NCI-H2029 (cell line): ENCODE data around the gene RPH3AL.
"Not testable (repeated sequence)": the region's sequence is repeated elsewhere in the genome, so short reads cannot be mapped to it uniquely, and the experiment has no call there.

ENCODE experiments used
- DNase-seq: peaks from one replicate; lab custom pipeline; 2025; lab: John Stamatoyannopoulos, UW

RPH3AL gene

DNA sequence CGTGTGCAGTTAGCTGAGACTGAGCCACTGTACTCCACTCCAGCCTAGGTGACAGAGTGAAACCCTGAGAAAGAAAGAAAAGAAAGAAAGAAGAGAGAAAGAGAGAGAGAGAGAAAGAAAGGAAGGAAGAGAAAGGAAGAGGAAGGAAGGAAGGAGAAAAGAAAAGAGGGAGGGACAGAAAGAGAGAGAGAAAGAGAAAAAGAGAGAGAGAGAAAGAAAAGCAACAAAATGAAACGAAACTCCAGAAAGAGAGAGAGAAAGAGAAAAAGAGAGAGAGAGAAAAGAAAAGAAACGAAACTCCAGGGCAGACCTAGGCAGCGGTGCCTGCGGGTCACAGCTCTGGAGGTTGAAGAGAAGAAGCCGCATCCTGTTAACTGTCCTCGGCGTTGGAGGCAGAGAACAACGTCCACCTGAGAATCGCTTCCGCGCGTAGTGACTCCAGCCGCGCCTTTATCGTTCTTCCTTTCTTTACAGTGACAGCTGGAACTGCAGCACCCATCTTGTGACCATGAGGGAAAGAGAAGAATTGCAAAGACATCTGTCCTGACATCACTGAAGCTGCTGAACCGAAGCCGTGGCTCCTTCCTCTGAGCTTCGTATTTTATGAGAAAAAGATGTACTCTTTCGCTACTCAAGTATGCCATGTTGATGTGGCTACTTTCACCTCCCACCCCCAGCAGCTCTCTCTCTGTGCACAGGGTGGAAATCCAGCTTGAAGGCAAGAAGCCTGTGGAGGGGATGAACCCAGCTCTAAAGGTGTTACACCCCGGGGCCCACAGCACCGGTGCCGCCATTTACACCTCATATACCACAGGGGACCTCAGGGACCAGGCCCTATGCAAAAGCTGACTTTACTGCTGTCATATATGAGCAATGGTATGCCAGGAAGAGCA, 114.3 kb downstream of the RPH3AL start:
- DNase-seq = no peak

DNA sequence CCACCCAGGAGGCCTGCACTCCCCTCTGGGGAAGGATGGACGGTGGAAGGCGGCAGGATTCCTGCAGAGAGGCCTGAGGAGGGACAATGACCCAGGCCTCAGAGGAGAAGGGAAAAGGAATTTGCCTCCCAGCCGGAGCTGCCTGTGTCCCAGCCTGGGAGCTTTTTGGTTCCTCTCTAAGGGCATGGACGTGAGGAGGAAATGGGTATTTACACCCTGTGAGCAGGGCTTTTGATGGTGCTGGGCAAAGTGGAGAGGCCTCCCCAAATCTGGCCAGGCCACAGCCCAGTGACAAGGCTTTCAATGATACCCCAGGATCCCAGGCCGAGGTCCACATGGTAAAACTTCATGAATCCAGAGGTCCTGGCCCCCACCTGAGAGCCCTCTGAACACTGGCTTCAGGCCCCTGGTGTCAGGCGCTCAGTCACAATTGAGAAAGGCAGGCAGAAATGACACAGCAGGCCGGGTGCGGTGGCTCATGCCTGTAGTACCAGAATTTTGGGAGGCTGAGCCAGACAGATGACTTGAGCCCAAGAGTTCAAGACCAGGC, 115.1 kb downstream of the RPH3AL start:
- DNase-seq = no peak

DNA sequence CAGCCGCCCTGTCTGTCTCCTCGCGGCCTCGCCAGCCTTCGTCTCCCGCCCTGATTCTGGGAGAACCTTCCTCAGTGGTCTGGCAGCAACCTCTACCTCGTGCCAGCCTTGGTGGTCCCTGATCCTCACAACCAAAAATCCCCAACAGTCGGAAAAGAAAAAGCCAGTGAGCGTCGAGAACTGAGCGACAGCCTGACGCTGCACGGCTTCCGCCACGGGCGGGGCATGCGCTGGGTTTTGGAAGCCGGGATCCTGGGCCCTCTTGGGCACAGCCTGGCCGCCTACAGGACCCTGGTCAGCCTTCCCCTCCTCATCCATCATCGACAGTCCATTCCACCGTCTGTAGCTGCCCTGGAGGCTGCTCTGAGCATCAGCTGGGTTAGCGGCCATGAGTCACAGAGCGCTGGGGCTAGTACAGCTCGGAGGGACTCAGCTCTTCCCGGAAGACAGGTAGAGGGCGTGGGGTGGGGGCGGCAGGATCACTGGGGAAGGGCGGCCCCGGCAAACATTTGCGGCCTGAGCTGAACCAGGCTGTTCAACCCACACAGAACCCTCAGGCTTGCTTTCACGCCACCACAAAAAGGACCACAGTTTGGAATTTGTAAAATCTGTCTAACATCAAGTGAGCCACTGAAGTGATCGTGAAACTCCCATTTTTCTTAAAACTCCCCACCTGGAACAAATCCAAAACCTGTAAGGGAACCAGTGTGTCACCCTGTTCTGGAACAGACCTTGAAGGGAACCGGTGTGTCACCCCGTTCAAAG, 115.8 kb downstream of the RPH3AL start:
- no peak for DNase-seq

DNA sequence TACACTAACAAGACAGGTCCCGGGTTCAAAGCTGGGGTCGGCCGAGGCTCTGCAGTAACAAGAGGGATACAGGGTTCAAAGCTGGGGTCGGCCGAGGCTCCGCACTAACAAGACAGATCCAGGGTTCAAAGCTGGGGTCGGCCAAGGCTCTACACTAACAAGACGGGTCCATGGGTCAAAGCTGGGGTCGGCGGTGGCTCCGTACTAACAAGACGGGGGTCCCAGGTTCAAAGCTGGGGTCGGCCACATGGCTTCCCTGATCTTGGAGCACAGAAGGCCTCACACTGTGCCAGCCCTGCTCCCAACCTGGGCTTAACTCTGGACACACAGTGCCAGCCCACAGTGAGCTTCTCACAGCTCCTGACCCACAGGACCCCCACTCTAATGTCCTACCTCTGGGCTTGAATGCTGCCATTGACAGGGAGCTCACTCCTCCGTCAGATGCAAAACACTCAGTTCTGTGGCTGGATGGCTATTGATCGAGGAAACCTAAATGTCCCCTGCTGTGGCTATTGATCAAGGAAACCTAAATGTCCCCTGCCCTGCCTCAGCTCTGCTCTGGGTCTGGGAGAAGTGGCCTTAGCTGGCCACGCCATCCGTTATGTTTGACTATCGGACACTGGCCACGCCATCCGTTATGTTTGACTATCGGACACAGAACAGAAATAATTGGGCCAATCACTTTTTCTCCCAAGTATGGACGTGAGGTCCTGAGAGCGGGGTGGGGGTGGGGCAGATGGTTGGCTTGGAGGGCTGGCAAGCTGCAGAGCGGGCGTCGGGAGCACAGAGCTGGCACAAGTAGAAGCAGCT, 116.6 kb downstream of the RPH3AL start:
- no peak for DNase-seq

DNA sequence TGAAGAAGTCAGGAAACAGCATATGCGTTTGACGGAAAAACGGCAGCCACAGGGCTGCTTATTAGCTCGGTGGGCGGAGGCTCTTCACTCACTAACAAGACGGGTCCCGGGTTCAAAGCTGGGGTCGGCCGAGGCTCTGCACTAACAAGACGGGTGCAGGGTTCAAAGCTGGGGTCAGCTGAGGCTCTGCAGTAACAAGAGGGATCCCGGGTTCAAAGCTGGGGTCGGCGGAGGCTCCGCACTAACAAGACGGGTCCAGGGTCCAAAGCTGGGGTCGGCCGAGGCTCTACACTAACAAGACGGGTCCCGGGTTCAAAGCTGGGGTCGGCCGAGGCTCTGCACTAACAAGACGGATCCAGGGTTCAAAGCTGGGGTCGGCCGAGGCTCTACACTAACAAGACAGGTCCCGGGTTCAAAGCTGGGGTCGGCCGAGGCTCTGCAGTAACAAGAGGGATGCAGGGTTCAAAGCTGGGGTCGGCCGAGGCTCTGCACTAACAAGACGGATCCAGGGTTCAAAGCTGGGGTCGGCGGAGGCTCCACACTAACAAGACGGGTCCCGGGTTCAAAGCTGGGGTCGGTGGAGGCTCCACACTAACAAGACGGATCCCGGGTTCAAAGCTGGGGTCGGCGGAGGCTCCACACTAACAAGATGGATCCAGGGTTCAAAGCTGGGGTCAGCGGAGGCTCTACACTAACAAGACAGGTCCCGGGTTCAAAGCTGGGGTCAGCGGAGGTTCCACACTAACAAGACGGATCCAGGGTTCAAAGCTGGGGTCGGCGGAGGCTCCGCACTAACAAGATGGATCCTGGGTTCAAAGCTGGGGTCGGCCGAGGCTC, 117.4 kb downstream of the RPH3AL start:
- DNase-seq = not testable (repeated sequence)

DNA sequence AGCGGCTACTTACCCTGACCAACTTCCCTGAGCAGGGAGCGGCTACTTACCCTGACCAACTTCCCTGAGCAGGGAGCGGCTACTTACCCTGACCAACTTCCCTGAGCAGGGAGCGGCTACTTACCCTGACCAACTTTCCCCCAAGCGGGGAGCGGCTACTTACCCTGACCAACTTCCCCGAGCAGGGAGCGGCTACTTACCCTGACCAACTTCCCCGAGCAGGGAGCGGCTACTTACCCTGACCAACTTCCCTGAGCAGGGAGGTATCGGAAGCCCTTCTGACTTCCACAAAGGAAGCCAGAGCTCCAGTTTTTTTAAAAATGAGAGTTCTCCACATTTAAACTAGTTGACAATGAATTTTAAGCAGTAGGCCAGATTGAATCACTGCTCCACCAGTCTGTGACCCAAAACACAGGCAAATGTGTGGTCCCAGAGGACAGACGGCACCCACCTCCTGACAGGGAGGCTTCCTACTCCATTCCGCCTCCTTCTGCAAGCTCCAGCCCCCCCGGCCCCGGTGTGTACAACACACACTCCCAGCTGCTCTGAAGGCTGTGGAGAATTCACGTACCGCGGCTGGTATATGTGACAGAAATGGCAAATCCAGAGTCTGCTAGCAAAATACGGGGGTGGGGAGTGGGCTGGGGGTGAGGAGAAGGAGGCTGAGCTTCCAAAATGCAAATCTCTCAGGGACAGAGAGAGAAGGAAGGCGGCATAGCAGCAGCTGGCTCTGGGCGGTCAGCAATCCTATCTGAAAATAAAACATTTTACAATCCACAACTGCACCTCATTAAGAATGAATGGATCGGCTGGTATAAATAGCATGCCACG, 118.2 kb downstream of the RPH3AL start:
- not testable (repeated sequence) for DNase-seq

DNA sequence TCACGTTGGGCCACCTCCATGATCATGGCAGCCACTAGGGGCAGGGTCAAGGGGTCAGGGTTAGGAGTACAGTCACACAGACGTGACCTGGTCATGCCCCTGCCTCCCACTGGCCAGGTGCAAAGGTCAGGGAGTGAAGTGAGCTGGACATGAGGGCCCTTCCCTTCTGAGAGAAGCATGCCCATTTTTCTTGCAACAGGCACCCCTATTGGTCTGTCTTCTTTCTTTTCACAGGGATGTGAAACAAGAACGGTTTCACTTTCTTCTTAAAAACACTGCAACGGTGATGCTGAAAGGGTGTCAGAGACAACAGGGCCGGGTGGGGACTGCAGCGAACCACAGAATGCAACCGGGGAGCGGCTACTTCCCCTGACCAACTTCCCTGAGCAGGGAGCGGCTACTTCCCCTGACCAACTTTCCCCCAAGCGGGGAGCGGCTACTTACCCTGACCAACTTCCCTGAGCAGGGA, 119.1 kb downstream of the RPH3AL start:
- DNase-seq = no peak

DNA sequence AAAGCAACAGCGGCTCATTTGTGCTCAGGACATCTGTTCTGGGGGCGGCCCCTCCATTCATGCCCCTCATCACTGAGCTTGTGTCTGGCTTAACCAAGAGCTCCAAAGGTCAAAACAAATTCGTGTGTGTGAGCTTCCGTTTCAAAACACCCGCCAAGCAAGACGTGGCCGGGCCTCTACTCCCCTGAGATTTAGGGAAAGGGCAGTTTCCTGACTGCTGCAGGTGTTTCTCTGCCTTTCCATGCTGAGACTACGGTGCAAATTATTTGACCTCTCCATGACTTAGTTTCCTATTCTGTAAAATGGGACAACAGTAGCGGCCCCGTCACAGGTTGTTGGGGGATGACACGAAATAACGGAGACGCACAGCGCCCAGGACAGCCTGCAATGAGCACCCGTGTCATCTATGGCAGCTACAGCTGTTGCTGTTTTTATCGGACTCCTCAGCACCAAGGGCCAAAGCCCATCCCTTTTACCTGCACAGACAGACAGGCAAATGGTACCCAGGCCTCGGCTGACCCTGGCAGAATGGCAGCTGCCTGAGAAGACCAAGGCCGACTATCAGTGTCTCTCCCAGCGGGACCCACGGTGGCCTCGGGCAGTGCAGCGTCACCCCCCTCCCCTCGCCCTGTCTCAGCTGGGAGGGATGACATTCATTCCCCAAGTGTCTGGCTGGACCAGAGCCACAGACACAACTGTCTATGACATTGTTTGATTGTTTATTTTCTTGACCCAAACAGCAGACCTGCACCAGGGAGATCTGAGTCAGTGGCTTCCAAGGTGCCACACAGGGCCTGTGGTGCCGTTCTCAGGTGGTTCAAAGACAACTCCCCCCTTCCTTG, 120.4 kb downstream of the RPH3AL start:
- DNase-seq = no peak

DNA sequence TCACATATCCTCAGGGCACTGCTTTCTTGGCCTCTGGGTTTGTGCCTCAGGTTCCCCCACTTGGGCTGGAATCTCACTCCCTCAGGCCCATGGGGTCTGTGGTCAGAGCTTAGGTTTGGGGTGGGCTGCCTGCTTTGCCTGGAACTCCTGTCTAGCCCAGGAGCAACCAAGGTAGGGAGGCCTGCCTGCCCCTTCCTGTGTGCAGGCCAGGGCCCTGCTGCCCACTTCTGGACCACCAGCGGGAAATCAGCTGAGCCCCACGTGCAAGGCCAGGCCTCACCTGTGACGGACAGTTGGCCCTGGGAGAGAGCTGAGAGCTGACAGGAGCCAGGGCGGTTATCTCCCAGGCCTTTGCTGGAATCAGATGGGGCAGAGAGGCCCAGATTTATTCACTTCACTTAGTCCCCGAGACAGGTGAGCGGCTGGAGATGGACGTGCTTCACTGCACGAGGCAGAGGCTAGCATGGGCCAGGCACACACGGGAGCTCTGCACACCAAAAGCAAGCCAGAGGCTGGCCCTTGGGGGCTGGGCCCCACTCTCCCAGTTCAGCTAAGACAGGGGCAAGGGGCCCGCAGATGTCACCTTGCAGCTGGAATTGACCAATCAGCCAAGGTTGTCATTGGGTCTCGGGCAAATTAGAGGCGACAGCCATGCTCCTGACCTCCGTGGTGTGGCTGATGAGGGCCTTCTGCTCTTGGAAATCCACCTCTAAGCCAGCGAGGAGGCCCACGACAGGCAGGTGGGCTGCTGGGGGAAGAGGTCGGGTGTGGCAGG, 121.2 kb downstream of the RPH3AL start:
- DNase-seq = no peak

DNA sequence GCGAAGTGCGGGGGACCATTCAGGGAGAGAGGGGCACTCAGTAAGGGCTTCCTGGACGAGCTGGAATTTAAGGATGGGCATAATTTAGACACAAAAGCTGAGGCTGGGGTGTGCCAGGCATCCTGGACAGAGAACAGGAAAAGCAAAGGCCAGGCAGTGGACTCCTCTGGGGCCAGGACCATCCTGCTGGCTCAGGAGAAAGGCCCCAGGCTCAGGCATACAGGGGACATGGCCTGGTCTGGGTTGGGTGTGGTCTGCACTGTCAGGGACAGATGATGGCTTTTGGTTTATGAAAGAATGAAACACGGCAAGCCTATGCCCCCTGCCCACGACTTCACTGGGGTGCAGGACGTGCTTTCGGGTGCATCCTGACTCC, 122.2 kb downstream of the RPH3AL start:
- DNase-seq = no peak

DNA sequence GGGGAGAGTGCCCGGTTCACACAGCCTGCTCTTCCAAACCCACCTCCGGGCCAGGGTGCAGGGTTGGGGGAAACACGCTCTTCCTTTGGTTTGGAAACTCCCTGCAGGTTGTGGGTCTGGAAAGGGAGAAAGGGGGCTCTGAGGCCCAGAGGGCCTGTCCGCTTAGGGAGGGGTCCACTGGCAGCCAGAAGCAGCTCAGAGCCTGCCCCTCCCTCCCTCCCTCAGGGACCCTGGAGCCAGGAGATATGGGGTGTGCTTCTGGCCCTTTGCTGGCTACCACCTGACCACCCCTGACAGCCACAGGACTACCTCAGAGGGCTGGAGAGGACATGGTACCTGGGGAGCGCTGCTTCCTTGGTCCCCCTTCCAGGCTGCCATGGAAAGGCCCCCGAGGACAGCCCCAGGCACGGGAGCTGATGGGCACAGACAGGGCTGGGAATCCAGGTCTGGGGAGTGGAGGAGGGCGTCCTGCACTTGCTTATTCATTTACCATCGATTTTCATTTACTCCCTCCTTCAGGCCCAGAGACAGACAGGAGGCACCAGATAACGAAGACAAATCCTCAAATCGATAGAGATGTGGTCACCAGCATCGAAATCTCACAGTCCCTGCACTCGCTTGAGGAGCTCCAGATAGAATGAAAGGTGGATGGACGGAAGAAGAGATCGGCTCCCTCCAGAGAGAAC, 122.8 kb downstream of the RPH3AL start:
- DNase-seq = no peak

DNA sequence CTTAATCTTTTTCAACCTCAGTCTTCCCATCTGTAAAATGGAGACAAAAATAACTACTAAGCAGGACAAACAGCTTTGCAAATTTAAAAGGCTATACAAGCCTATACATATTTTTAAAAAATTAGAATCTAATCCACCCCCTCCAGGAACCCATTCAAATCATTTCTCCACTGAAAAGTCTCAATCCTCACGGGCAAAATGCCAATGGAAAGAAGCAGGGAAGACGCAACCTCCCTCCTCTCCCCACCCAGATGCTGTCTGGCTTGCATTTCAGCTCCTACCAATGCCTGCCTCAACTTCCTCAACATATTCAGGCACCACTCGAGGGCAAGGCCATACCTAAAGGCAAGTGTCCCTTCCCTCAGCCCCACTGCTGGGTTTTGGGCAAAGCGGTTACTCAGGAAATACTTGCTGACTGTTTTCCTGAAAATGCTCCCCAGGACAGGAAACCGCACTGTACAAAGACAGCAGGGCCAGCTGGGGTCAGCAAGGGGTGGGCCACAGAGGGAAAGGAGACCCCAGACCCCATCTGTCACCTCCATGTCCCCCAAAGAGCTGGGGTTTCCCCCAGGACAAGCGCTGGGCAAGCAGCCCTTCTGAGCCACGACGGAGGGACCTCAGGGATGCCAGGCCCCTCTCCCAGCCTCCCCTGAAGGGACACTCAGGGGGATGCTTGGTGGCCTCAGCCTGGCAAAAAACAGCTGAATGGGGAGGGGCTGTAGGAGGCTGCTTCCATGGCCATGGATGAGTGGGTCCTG, 123.5 kb downstream of the RPH3AL start:
- no peak for DNase-seq

DNA sequence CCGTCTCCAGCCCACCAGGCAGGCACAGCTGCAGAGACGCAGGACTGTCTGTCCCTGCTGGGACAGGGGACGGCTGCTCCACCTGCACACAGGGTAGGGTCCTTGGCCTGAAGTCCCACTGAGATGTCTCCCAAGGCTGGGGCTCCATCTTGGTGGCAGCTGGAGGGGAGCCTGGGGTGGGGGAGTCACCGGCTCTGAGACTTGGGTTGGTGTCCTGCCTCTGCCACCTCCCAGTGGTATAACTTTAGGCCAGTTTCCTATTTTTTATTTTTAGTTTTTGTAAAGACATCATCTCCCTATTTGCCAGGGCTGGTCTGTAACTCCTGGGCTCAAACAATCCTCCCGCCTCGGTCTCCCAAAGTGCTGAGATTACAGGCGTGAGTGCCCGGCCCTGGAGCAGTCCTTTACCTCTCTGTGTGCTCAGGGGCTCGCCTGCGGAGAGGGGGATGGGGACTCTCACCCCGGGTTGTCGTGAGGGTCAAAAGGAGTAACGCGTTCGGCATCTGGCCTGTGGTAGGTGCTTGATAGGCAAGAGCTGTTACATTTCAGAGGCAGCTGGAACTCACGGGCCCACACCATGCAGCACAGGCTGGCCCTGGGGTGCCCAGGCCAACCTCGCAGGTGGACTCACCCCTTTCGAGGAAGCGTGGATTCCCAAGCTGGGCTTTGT, 124.5 kb downstream of the RPH3AL start:
- no peak for DNase-seq

DNA sequence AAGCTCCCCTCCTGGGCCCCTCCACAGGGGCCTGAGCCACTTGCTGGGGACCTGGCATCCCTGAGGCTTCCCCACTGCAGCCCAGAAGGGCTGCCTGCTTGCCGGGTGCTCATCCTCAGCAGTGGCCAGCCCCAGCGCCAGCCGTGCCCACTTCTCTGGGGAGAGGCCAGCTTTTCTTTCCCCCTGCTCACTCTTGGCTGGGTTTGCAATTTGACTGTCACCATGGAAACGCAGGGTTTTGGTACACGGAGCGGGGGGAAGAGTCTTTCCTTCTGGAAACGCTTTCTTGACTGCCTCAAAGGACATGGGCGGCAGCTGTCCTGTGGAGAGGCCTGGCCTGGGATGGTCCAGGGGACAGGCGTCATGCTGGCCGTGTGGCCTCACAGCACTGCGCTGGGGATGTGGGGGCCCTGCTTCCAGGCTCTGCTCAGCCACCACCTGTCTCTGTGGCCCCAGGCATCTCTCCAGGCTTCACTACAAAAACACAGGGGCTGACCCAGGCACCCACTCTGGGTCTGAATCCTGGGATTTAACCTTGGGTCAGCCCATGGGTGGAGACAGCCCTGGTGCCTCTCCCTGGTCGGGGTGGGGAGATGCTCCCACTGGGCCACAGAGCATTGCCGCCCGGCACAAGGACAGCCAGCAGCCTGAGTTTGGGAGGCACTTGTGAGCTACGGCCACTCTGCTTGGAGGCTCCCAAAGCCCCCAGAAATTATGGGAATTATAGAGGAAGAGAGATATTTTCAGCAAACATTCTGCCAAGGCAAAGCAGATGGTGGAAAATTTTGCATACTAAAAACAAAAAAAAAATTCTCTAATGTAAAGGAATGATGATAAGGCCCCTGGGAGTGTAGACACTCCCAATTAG, 125.3 kb downstream of the RPH3AL start:
- no peak for DNase-seq
